ENCODE measurements around the gene MYO9B. TPM values are rescaled to one million over a fixed set of nuclear protein-coding genes. Genes with fewer than 3 reads are reported as not detected.
"Not testable (repeated sequence)": the region's sequence is repeated elsewhere in the genome, so short reads cannot be mapped to it uniquely, and the experiment has no call there.

The MYO9B gene
- total RNA-seq, 1 experiment from 2014 or later = 62.6 TPM

DNA sequence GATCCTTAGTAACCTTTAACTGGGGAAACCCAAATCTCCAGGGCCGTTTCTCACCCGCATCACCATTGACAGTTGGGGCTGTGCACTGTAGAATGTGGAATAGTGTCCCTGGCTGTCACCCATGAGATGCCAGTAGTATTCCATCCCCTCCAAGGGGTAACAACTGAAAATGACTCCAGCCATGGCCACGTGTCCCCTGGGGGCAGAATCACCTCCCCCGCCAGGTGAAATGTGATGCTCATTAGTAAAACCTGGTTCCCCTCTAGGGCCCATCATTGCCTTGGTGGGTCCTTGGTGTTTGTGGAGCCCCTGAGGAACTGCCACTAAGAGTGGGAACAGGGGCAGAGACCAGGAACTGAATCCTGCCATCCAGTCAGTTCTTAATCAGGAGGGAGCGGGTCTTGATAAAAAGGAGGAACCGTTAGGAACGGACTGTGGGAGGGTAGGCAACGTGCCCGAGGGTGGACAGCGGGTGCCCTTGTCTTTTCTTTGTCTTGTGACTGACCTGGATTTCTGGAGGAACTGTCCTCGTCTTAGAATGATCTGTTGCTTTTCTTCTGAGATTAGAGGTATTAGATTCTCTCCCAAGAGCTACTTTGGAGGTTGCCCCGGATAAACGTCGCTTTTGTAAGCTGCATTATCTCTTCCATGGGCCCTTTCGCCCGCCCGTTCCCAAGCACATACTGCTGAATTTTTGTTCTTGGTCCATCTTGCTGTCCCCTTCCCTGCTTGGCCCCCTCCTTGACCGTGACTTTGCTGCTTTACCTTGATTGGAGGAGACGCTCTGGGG lies 3.5 kb downstream of the MYO9B start:
- DNase-seq (ENCODE audit: low read depth, low spot score) = peak; percentile 58
- in situ Hi-C loops (cut with HindIII; ENCODE audit: low pct_unique_long_range_greater_than_20kb, low sequenced_read_pairs) = no loop called here

DNA sequence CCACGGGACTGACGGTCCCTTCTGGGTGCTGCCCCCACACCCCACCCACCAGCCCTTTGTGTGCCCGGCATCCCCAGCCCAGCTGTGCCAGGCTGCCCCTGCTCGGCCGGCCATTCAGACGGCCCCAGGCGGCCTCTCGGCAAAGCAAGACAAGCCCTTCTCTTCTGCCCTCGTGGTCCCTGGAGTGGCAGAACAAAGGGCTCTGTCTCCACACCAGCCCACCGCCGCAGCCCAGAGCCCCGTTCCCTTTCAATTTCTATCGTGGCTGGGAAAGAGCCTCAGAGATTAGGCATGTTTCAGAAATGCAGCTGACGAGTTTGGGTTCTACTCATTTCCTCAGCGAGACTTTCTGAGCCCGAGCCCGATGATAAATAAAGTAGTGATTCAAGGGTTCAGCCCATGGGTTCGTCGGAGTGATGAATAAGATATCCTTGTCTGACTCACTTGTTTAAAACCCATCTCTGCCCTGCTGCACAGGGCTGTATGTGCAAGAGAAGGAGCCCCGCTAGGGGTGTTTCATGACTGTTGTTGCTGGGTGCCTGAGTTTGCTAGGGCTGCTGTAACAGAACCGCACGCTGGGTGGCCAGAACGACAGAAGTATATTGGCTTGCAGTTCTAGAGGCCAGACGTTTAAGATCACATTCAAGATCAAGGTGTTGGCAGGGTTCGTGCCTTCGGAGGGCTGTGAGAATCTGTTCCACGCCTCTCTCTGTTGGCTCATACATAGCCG lies 4.3 kb downstream of the MYO9B start:
- in situ Hi-C loops (cut with HindIII; ENCODE audit: low pct_unique_long_range_greater_than_20kb, low sequenced_read_pairs) = no loop called here
- DNase-seq (ENCODE audit: low read depth, low spot score) = peak; percentile 87

DNA sequence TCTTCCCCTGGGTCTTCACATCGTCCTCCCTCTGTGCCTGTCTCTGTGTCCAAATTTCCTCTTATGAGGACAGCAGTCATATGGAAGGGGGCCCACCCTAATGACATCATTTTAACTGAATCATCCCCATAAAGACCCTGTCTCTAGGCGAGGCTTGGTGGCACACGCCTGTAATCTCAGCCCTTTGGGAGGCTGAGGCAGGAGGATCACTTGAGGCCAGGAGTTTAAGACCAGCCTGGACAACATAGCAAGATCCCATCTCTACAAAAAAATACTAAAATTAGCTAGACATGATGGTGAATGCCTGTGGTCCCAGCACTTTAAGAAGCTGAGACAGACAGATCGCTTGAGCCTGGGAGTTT lies 4.8 kb downstream of the MYO9B start:
- in situ Hi-C loops (cut with HindIII; ENCODE audit: low pct_unique_long_range_greater_than_20kb, low sequenced_read_pairs) = no loop called here
- no peak for DNase-seq (ENCODE audit: low read depth, low spot score)

DNA sequence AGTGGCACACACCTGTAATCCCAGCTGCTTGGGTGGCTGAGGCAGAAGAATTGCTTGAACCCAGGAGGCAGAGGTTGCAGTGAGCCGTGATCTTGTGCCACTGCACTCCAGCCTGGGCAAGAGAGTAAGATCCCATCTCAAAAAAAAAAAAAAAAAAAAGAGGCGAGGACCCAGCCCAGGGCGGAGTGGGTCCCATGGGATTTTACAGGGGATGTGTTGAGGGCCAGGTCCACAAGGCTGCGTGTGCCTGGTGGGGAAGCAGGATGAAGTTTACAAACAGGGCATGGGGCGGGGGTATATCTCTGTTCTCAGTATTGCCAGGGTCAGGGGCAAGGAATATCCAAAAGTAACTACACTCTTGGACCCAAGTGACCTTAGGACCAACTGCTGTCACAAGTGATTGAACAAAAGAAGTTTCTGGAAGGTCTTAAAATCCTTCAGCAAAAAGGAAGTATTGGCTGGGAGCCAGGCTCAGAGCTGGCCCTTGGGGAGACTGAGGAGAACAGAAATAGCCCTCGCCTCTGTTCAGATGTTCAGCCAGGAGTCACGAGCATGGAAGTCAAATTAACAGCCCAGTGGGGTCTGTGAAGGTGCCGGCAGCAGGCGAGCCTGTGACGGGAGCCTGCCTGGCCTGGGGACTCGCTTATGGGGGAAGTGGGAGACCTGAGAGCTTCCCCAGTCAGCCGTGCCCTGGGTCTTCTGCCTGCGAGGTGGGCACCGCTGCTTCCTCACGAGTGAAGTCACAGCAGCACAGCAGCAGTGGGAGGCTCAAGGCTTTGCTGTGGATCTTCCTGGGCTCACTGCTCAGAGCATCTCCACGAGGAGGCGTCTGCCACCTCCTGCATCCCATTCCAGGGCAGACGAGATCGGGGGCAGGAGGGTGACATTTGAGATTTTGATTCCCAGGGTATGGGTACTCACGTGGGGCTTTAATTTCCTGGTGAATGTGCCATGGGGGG lies 6.4 kb downstream of the MYO9B start:
- DNase-seq (ENCODE audit: low read depth, low spot score) = no peak
- in situ Hi-C loops (cut with HindIII; ENCODE audit: low pct_unique_long_range_greater_than_20kb, low sequenced_read_pairs) = no loop called here

DNA sequence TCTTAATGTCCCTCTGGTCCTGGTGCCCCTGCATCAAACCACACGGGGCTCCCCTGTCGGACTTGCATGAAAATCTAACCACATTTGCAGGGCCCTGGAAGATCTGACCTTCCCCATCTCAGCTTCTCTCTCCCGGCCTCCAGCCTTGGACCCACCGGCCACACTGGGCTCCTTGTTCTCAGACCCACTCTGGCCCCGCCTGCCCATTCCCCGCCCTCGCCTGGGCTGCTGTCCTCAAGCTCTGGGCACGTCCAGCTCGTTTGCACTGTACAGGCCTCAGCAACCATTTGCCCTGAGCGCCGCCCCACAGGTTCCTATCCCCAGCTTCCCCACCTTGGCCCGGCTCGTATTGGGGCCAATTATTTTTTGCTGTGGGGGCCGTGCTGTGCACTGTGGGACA lies 10.5 kb downstream of the MYO9B start:
- DNase-seq (ENCODE audit: low read depth, low spot score) = no peak
- in situ Hi-C loops (cut with HindIII; ENCODE audit: low pct_unique_long_range_greater_than_20kb, low sequenced_read_pairs) = no loop called here

DNA sequence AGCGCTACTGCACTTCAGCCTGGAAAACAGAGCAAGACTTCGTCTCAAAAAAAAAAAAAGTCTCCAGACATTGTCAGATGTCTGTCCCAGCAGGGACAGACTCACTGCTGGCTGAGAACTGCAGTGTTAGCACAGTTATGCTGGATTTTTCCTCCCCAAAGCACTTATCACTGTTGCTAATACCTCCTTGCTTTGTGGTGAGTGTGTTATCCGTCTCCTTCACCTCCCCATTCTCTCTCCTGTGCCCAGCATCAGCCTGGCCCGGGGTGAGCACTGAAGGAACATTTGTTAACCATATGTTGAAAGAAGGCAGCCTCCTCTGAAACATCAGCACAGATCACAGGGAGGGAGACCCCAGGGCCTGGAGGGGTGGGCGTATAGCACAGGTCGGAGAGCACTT lies 11.3 kb downstream of the MYO9B start:
- DNase-seq (ENCODE audit: low read depth, low spot score) = no peak
- in situ Hi-C loops (cut with HindIII; ENCODE audit: low pct_unique_long_range_greater_than_20kb, low sequenced_read_pairs) = no loop called here

DNA sequence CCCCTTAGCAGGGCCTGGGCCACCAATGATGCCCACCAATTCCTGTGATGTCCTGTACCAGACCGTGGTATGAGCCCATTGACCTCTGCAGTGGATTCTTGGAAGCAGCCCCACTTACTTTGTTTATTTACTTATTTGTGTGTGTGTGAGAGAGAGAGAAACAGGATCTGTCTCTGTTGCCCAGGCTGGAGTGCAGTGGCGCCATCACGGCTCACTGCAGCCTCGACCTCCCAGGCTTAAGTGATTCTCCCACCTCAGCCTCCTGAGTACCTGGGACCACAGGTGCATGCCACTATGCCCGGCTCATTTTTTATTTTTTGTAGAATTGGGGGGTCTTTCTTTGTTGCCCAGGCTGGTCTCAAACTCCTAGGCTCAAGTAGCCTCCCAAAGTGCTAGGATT lies 13.0 kb downstream of the MYO9B start:
- no peak for DNase-seq (ENCODE audit: low read depth, low spot score)
- in situ Hi-C loops (cut with HindIII; ENCODE audit: low pct_unique_long_range_greater_than_20kb, low sequenced_read_pairs) = no loop called here

DNA sequence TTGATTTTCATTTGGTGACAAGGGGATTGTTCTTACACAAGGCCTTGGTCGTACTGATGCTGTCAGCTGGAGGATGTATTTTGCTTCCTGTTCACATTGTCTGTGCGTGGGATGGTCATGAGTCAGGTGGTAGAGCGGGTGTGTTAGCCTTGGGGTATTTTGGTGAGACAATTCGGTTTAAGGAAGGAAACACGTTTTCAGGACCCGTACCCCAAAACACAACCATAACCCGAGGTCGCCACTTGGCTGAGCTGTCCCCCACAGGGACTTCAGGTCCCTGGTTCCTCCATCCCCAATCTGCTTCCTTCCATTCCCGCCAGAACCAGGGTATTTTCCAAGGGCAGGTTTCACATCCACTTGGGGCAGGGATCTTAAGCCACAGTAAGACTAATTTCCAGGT lies 15.0 kb downstream of the MYO9B start:
- in situ Hi-C loops (cut with HindIII; ENCODE audit: low pct_unique_long_range_greater_than_20kb, low sequenced_read_pairs) = no loop called here
- no peak for DNase-seq (ENCODE audit: low read depth, low spot score)

DNA sequence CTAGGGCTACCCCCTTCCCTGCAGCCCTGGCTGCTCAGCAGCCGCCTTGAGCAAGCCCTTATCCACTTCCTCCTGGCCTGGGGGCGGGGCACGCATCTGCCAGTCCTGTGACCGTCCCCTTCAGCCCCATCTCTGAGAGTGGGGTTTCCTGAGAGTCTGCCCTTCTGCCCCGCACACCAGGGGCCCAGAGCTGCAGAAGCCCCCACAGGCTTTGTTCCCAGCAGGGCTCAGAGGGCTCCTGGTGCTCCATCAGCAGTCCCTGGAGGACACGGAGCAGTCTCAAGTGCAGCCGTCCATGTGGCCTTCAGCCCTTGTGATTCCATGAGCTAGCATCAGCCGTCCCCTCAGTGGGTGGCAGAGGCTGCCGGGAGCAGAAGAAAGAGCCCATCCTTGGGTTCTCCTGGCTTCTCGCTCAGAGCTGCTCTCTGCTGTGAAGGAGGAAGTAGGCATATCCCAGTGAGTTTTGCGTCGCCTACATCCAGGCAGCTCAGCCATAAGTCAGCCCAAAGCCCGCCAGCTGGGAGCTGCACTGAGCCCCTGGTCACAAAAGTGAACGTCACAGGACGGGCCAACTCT lies 16.3 kb downstream of the MYO9B start:
- no peak for DNase-seq (ENCODE audit: low read depth, low spot score)
- in situ Hi-C loops (cut with HindIII; ENCODE audit: low pct_unique_long_range_greater_than_20kb, low sequenced_read_pairs) = no loop called here

DNA sequence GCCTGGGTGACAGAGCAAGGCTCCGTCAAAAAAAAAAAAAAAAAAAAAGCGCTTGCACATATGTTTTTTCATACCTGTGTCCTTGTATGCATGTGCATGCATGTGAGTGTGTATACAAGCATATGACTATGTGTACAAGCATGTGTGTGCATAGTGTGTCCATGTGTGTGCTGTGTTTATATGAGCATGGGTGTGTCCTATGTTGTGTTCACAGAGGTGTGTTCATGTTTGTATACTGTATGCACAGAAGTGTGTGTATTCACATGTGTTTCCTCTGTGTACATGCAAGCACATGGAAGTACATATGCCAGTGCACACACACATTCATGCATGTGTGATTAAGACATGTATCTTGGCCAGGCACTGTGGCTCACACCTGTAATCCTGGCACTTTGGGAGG lies 17.1 kb downstream of the MYO9B start:
- DNase-seq (ENCODE audit: low read depth, low spot score) = no peak
- in situ Hi-C loops (cut with HindIII; ENCODE audit: low pct_unique_long_range_greater_than_20kb, low sequenced_read_pairs) = no loop called here

DNA sequence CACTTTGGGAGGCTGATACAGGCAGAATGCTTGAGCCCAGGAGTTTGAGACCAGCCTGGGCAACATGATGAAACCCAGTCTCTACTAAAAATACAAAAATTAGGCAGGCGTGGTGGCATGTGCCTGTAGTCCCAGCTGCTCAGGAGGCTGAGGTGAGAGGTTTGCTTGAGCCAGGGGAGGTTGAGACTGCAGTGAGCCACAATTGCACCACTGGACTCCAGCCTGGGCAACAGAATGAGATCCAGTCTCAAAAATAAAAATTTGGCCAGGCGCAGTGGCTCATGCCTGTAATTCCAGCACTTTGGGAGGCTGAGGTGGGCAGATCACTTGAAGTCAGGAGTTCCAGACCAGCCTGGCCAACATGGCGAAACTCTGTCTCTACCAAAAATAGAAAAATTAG lies 19.1 kb downstream of the MYO9B start:
- in situ Hi-C loops (cut with HindIII; ENCODE audit: low pct_unique_long_range_greater_than_20kb, low sequenced_read_pairs); DNase-seq (ENCODE audit: low read depth, low spot score): not testable (repeated sequence)

DNA sequence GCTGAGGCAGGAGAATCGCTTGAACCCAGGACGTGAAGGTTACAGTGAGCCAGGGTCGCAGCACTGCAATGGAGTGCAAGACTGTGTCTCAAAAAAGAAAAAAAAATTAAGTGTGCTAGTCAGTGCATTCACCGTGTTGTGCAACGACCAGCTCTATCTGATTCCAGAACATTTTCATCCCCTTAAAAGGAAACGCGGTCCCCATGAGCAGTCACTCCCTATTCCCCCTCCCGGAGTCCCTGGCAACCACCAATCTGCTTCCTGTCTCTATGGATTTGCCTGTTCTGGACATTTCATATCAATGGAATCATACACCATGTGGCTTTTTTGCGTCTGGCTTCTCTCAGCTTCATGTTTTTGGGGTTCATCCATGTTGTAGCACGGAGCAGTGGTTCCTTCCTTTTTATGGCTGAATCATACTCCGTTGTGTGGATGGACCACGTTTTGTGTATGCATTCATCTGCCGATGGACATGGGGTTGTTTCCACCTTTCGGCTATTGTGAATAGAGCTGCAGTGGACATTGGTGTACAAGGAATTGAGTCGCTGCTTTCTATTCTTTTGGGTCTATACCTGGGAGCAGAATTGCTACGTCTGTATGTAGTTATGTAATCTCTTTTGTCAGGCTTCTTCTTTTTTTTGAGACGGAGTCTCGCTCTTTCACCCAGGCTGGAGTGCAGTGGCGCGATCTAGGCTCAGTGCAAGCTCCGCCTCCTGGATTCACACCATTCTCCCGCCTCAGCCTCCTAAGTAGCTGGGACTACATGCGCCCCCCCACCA lies 19.8 kb downstream of the MYO9B start:
- in situ Hi-C loops (cut with HindIII; ENCODE audit: low pct_unique_long_range_greater_than_20kb, low sequenced_read_pairs) = no loop called here
- no peak for DNase-seq (ENCODE audit: low read depth, low spot score)

DNA sequence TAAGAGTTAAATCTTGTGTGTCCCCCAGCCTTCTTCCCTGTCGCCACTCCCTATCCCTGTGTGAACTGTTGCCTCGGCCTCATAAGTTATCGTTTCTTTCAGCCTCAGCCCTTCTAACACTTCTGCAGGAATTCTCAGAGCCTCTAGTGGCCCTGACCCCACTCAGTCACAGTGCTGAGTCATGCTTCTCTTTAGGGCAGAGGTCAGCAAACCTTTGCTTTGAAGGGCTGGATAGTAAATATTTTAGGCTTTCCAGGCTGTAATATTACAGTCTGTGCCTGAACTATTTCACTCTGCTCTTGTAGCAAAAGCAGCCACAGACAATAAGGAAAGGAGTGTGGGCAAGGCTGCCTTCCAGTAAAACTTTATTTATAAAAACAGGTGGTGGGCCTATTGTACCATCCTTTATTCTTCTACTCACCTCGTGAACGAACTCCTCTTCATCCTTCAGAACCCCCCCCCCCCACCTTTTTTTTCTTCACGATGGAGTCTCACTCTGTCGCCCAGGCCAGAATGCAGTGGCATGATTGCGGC lies 22.1 kb downstream of the MYO9B start:
- in situ Hi-C loops (cut with HindIII; ENCODE audit: low pct_unique_long_range_greater_than_20kb, low sequenced_read_pairs) = no loop called here
- DNase-seq (ENCODE audit: low read depth, low spot score) = no peak

DNA sequence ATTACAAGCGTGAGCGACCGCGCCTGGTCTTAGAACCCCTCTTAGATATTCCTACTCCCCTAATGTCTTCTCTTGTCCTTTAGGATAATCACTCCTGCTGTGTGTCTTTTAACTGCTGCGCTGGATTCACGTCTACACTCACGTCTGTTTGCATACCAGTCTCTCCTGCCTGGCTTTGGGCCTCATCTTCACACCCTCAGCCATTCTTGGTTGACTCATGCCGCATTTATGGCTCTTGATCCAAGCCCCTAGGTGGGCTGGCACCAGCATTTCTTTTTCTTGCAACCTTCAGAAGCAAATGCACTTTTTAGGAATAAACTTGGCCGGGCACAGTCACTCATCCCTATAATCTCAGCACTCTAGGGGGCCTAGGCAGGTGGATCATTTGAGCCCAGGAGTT lies 22.7 kb downstream of the MYO9B start:
- in situ Hi-C loops (cut with HindIII; ENCODE audit: low pct_unique_long_range_greater_than_20kb, low sequenced_read_pairs) = no loop called here
- DNase-seq (ENCODE audit: low read depth, low spot score) = no peak

DNA sequence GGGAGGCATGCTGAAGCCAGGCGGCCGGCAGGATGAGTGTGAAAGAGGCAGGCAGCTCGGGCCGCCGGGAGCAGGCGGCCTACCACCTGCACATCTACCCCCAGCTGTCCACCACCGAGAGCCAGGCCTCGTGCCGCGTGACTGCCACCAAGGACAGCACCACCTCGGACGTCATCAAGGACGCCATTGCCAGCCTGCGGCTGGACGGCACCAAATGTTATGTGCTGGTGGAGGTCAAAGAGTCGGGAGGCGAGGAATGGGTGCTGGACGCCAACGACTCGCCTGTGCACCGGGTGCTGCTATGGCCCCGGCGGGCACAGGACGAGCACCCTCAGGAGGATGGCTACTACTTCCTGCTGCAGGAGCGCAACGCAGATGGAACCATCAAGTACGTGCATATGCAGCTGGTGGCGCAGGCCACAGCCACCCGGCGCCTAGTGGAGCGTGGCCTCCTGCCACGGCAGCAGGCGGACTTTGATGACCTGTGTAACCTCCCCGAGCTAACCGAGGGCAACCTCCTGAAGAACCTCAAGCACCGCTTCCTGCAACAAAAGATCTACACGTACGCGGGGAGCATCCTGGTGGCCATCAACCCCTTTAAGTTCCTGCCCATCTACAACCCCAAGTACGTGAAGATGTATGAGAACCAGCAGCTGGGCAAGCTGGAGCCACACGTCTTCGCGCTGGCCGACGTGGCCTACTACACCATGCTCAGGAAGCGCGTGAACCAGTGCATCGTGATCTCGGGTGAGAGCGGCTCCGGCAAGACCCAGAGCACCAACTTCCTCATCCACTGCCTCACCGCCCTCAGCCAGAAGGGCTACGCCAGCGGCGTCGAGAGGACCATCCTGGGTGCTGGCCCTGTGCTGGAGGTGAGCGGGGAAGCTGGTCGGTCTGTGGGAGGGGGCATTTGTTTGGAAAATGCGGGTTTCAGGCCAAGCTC lies 26.4 kb downstream of the MYO9B start:
- no peak for DNase-seq (ENCODE audit: low read depth, low spot score)
- in situ Hi-C loops (cut with HindIII; ENCODE audit: low pct_unique_long_range_greater_than_20kb, low sequenced_read_pairs) = no loop called here

DNA sequence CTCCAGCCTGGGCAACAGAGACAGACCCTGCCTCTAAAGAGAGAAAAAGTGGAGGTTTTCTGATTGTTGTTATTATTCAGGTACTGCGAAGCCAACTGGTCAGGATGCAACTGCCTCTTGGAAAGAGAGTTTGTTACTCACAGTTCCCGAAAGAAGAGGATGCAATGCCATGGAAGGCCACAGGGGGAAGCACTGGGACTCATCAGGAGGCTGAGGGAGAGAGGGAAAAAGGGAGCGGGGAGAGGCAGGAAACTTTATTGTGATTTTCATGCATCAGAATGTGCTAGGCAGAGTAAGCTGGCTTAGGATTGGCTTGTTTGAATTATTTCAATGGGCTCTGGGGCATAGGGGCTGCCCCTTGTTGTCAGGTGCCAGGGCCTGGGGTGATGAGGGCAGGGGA lies 27.6 kb downstream of the MYO9B start:
- peak; percentile 79 for DNase-seq (ENCODE audit: low read depth, low spot score)
- in situ Hi-C loops (cut with HindIII; ENCODE audit: low pct_unique_long_range_greater_than_20kb, low sequenced_read_pairs) = no loop called here

Measured in SK-MEL-5 (cell line).